ENCODE results near the gene ZNF282.

GRCh38 chr7:149154056-149154455 lies 41.3 kb upstream of the ZNF282 start:
- no peak for TF ChIP-seq CTCF (conservative IDR thresholded peaks at IDR 0.05)
- no peak for TF ChIP-seq ZFX (IDR thresholded peaks at IDR 0.05)
